HG02981 (cell line): Measurements from ENCODE around the gene DDC.

ENCODE experiments used
- ATAC-seq: cut with Tn5 transposase; IDR thresholded peaks from one replicate; pipeline ENCODE4 v1.9.1; 2021; ENCODE audit warnings: mild to moderate bottlenecking, moderate library complexity; ENCODE audit not compliant: unreplicated experiment

The DDC gene

GRCh38 chr7:50564640-50565558 lies at the start of gene DDC:
Gene DDC (minus strand): TSS chr7:50565405. CDS start chr7:50544085, 21,320 bp downstream.
- ATAC-seq = no peak

GRCh38 chr7:50613473-50613872 lies 48.3 kb upstream of the DDC start:
- ATAC-seq = no peak

GRCh38 chr7:50612704-50613103 lies 47.5 kb upstream of the DDC start:
- ATAC-seq = no peak

- peak; percentile 70 for ATAC-seq
Observed at GRCh38 chr7:50610521-50611277, 45.5 kb upstream of the DDC start.

- no peak for ATAC-seq
Observed at GRCh38 chr7:50608196-50608906, 43.1 kb upstream of the DDC start.

- ATAC-seq = no peak
Observed at GRCh38 chr7:50607524-50608125, 42.4 kb upstream of the DDC start.

- no peak for ATAC-seq
Observed at GRCh38 chr7:50605059-50605458, 39.9 kb upstream of the DDC start.

- ATAC-seq = no peak
Observed at GRCh38 chr7:50603287-50603686, 38.1 kb upstream of the DDC start.

GRCh38 chr7:50599385-50599784 lies 34.2 kb upstream of the DDC start:
- no peak for ATAC-seq

- no peak for ATAC-seq
Observed at GRCh38 chr7:50598460-50599343, 33.5 kb upstream of the DDC start.

- ATAC-seq = no peak
Observed at GRCh38 chr7:50596484-50596883, 31.3 kb upstream of the DDC start.

GRCh38 chr7:50595491-50596102 lies 30.4 kb upstream of the DDC start:
- ATAC-seq = peak; percentile 27

GRCh38 chr7:50594734-50595485 lies 29.7 kb upstream of the DDC start:
- ATAC-seq = peak; percentile 44

GRCh38 chr7:50594136-50594535 lies 28.9 kb upstream of the DDC start:
- no peak for ATAC-seq

GRCh38 chr7:50592940-50593339 lies 27.7 kb upstream of the DDC start:
- ATAC-seq = no peak

GRCh38 chr7:50591480-50592438 lies 26.6 kb upstream of the DDC start:
- ATAC-seq = peak; percentile 55

- no peak for ATAC-seq
Observed at GRCh38 chr7:50591098-50591479, 25.9 kb upstream of the DDC start.

- no peak for ATAC-seq
Observed at GRCh38 chr7:50590535-50590934, 25.3 kb upstream of the DDC start.
